ENCODE results near the gene ELK1.

ELK1 gene, protein sequence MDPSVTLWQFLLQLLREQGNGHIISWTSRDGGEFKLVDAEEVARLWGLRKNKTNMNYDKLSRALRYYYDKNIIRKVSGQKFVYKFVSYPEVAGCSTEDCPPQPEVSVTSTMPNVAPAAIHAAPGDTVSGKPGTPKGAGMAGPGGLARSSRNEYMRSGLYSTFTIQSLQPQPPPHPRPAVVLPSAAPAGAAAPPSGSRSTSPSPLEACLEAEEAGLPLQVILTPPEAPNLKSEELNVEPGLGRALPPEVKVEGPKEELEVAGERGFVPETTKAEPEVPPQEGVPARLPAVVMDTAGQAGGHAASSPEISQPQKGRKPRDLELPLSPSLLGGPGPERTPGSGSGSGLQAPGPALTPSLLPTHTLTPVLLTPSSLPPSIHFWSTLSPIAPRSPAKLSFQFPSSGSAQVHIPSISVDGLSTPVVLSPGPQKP

DNA sequence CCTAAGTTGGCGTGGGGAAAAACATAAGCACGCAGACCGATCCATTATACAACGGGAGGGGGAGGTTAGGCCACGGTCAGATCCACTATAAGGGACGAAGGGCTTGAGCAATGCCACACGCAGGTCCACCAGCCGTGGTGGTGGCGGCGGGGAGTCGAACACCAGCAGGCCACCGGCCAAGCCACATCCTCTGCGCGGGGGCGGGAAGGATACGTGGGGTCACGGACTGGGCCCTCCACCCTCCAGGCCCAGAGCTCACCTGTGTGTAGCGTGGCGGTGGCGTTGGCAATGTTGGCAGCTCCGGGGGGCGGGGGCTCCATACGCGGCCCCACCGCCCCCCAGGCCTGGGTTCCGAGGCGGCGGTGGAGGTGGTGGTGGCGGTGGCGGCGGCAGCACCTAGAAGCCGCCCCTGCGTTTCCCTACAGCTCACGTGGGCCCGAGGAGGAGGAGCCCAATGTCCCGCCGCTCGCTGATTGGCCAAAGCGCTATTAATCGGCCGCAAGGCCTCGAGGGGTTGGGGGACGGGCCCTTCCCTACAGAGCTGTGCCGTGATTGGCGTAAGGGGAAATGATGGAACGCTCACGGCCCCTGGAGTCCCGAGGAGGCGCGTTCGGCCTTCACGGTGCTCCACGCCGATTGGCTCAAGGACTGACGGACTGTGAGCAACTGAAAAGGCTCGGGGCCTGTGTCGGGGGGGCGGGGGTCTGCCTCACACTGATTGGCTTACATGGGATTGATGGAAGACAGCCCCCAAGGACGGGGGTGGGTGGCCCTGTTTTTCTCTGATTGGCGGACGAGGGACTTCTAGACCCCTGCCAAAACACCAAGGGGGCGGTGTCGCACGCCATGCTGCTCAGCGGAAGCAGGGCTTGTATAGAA lies at the start of gene ELK1:
Gene ELK1 (minus strand): TSS at position 400 of the 879 bp plus-strand sequence. CDS start 9,122 bp downstream, outside the sequence.
- TF ChIP-seq GATA3 (IDR thresholded peaks at IDR 0.05; ENCODE audit: low read depth, low read length), result no peak

DNA sequence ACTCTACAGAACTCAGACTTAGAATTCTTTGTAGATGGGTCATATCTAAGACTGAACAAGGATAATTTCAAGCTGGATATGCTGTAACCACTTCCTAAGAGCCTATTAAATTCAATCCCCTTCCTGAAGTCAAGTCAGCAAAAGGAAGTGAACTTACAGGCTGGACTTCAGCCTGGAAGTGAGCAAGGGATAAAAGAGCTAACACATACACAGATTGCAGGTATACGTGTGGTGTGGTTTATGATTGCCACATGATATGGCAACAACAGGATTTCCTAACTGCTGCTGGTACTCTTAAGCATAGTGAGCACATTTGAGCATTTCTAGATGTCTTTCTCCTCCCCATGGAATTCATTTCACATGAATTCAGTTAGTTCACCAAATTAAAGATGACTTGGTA lies 46.8 kb upstream of the ELK1 start:
- no peak for TF ChIP-seq GATA2 (IDR thresholded peaks at IDR 0.05; ENCODE audit: low read depth, low read length)

DNA sequence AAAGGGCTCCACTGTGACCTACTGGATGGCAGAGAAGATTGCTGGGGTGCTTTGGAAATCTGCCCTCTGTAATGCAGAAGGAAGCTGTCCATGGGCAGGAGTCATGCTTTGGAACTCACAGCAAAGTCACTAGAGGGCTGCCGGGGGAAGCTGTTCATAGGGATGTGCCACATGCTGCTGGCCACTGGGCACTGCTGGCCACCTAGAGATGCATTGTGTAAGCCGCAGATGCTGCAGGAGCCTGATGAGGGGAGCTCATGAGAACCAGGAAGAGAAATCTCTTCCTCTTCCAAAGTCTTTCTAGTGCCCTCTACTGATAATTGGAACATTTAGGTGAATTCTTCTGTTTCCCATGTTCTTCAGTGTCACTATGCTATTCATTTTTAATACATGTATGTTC lies 39.8 kb upstream of the ELK1 start:
- TF ChIP-seq GATA3 (IDR thresholded peaks at IDR 0.05; ENCODE audit: low read depth, low read length), result no peak
- TF ChIP-seq GATA2 (IDR thresholded peaks at IDR 0.05; ENCODE audit: low read depth, low read length), result no peak

DNA sequence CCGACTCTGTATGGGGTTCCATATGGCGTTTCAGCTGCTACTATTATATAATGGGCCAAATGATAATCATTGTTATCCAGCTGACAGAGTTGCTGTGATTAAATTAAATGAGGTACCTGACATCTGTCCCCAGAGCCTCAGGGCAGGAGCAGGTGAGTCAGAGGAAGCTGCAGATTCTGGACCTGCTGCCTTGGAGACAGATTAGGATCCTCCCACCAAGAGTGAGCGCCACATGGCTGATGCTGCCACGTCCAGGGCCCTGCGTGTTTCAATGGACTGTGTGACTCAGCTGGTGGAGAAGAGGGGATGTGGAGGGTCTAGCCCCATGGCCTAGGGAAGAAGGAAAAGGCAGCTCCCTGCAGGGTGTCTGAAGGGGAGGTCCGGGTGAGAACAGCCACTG lies 36.9 kb upstream of the ELK1 start:
- TF ChIP-seq GATA3 (IDR thresholded peaks at IDR 0.05; ENCODE audit: low read depth, low read length), result no peak
- no peak for TF ChIP-seq GATA2 (IDR thresholded peaks at IDR 0.05; ENCODE audit: low read depth, low read length)

DNA sequence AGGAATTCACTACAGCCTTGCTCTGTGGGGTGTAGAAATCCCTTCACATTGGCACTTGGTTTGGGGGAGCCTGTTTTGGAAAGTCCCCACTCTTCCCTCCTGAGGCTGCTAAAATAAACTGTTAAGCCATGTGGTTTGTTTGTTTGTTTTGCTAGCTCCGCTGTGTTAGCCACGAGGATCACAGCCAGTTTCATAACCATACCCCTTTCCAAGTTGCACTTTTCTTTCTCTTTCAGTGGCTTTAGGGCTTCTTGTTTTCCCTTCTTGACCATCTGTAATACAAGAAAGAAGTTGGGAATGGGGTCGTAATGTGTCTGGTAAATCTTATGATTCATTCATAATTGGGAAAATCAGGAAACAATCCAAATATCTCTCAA lies 33.5 kb upstream of the ELK1 start:
- TF ChIP-seq GATA3 (IDR thresholded peaks at IDR 0.05; ENCODE audit: low read depth, low read length) (no peak), GATA2 (IDR thresholded peaks at IDR 0.05; ENCODE audit: low read depth, low read length) (no peak)

DNA sequence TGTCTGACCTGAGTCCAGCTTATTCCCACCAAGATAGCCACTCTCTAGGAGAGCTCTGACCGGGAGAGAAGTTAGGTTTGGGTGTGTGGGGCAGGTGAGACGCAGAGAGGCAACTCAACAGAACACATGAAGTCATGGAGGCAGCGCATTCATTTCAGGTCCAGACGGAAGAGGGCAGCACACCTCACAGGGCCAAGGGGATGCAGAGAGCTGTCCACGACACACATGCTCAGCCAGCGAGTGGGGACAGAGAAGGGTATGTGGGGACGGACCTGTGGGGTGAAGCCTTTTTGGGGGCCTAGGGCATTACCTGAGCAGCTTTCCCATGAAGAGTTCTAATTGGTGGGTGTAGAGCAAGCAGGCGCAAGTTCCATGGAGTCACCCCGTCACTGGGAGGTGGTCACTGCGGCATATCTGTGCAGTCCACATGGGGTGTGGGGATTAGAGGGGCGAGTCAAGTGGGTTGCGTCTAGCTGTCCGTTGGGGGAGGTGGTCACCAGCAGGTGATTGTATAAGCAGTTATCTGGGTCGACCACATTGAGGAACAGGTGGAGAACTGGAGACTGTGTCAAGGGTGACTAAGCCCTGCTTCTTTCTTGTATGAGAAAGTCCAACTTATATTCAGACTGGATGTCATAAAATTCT lies 32.9 kb upstream of the ELK1 start:
- TF ChIP-seq GATA3 (IDR thresholded peaks at IDR 0.05; ENCODE audit: low read depth, low read length) (no peak), GATA2 (IDR thresholded peaks at IDR 0.05; ENCODE audit: low read depth, low read length) (no peak)

DNA sequence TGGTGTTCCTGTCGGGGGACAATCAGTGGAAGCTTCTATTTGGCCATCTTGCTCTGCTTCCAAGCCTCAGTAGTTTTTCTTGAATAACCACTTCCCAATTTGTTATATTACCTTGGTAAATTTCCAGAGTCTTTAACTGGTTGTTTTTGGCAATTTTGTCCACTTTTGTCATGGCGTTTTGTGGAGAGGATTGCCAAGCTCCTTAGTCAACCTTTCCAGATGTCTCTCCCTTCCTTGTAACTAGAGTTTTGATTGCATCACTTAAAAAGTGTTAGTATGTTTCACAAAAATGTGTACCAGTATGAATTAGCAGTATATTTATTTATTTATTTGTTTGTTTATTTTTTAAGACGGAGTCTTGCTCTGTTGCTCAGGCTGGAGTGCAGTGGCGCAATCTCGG lies 24.4 kb upstream of the ELK1 start:
- no peak for TF ChIP-seq GATA2 (IDR thresholded peaks at IDR 0.05; ENCODE audit: low read depth, low read length)
- TF ChIP-seq GATA3 (IDR thresholded peaks at IDR 0.05; ENCODE audit: low read depth, low read length), result no peak

DNA sequence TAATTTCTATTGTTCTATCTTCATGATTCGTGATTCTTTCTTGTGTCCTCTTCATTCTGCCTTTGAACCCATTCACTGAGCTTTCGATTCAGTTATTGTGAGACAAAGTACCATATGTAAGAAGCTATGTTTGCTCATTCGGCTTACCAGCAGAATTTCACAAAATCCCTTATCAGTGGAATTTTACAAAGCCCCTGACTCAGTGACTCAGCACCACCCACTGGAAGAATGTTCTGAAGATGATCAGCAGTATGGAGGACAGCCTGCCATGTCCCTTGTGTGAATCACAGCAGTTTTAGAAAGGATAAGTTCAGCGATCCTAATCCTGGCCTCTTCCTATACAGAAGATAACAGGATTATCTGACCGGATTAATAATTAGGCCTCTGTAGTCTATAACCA lies 14.4 kb upstream of the ELK1 start:
- TF ChIP-seq GATA3 (IDR thresholded peaks at IDR 0.05; ENCODE audit: low read depth, low read length) (no peak), GATA2 (IDR thresholded peaks at IDR 0.05; ENCODE audit: low read depth, low read length) (no peak)

DNA sequence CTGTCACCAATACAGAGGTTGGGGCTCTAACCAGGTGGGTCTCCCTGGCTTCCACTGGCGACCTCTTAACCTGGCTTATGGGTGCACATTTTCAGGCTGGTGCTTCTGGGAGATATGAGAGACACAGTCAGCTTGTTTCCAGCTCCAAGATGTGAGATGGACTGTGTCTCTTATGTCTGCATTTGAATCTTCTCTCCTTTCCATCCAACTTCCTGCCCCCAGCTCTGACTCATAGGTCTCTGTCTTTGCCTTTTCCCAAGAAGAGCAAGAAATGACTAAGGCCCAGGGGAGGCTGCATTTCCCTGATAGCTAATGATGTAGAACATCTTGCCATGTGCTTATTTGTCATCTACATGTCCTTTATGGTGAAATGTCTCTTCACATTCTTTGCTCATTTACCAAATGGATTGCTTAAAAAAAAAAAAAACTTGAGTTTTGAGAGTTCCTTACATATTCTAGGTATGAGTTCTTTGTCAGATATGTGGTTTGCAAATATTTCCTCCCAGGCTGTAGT lies 11.8 kb upstream of the ELK1 start:
- TF ChIP-seq GATA3 (IDR thresholded peaks at IDR 0.05; ENCODE audit: low read depth, low read length), result no peak
- TF ChIP-seq GATA2 (IDR thresholded peaks at IDR 0.05; ENCODE audit: low read depth, low read length), result no peak

DNA sequence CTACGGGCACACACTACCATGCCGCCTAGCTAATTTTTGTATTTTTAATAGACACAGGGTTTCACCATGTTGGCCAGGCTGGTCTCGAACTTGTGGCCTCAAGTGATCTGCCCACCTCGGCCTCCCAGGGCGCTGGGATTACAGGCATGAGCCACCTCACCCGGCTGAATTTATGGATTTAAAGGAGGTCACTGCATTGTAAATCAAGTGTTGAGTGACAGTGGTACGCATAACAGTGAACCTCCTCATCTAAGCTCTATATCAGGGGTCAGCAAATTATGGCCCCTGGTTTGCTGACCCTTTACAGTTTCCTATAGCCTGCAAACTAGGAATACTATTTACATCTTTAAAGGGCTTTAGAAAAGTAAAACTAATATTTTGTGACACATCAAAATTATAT lies 11.2 kb upstream of the ELK1 start:
- TF ChIP-seq GATA3 (IDR thresholded peaks at IDR 0.05; ENCODE audit: low read depth, low read length), result no peak
- no peak for TF ChIP-seq GATA2 (IDR thresholded peaks at IDR 0.05; ENCODE audit: low read depth, low read length)

DNA sequence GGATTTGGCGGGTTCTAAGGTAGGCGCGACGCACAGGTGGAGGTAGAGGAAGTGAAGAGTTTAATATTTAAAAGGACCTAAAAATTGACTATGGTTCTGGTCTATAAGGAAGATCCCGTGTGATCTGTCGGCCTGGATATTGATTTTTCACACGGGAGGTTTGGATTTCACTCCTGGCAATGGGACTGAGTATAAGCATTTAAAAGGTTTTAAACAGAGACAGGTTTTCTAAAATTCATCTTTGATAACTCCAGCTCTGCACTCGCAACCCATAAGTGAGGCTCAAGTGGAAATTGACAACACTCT lies 9.0 kb upstream of the ELK1 start:
- TF ChIP-seq GATA3 (IDR thresholded peaks at IDR 0.05; ENCODE audit: low read depth, low read length), result no peak
- no peak for TF ChIP-seq GATA2 (IDR thresholded peaks at IDR 0.05; ENCODE audit: low read depth, low read length)

DNA sequence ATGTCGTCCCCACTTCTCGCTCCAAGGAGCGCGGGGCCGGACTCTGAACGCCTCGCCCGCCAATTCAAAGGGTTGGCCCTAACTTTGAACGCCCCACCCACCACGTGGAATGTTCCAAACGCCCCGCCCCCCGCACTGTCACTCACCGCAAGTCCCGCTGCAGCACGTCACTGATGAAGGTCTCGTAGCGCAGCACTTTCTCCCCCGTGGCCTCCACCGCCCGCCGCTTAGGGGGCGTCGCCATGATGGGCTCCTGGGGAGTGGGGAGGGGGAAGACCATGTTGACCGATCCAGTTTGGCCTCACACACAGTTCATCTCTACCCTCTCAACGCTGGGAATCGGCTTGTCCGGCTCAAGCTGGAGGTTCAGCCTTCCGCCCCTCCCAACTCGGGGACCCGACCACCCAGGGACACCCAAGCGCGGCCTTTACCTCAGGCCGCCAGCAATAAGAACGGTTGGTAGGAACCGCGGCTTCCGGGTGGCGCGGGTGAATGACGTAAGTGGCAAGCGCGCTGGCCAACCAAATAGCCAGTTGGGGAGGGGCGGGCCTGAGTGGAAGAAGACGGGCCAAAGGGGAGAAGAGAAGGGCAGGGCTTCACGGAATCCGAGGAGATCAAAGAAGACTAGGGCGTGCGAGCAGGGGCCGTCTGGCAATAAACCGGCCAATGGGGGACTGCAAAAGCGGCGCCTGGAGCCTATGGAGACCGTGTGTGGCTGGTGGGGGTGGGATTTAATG lies 8.5 kb upstream of the ELK1 start, which contains the start of gene UXT:
Gene UXT (minus strand): TSS at position 497 of the 737 bp plus-strand sequence. CDS start 253 bp downstream, at position 244.
- TF ChIP-seq GATA3 (IDR thresholded peaks at IDR 0.05; ENCODE audit: low read depth, low read length), result no peak
- no peak for TF ChIP-seq GATA2 (IDR thresholded peaks at IDR 0.05; ENCODE audit: low read depth, low read length)

DNA sequence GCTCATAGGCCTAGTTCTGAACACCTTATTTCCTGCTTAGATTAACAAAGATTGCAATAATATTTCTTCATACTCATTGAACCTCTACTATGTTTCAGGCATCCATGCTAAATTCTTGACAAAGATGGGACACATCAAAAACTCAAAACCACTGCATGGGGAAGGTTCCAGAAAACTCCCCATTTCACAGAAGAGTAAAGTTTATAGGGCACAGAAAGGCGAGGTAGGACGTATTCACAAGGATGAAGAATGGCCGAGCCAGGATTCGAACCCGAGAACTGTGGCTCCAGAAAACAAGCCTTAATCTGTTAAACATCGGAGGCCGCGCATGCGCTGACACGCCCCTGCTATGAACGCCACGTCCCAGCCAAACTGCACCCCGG lies 7.9 kb upstream of the ELK1 start:
- TF ChIP-seq GATA3 (IDR thresholded peaks at IDR 0.05; ENCODE audit: low read depth, low read length) (no peak), GATA2 (IDR thresholded peaks at IDR 0.05; ENCODE audit: low read depth, low read length) (no peak)
